ENCODE data around the gene LRRC3C. TPM values are rescaled to one million over a fixed set of nuclear protein-coding genes. Genes with fewer than 3 reads are reported as not detected.

LRRC3C gene
- total and polyA plus RNA-seq, 4 donors: not detected

DNA sequence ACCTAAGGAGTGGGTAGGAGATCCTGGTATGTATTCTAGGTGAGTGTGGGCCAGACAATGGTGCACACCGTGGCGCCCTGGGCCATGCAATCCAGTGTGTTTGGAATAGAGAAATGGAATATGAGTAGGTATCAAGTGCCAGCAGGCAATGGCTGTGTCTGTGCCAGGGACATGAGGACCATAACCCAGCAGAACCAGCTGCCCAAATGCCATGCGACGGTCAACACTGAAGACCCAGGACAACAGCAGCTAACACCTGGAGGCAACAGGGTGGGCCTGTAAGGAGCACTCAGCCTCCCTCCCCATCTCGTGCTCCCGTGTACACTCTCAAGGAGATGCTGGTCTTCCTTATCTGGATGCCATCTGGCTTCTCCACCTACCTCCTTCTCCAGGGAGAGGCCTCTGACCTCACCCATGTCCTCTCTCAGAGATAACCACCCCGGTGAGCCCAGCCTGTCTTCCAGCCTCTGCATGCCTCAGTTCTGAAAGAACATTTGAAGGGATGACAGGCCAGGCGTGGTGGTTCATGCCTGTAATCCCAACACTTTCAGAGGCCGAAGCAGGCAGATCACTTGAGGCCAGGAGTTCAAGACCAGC is 8.3 kb upstream of the LRRC3C start:
- WGBS, 2 donors: 96 to 97% methylated on average over 9 of the region's 9 CpGs

DNA sequence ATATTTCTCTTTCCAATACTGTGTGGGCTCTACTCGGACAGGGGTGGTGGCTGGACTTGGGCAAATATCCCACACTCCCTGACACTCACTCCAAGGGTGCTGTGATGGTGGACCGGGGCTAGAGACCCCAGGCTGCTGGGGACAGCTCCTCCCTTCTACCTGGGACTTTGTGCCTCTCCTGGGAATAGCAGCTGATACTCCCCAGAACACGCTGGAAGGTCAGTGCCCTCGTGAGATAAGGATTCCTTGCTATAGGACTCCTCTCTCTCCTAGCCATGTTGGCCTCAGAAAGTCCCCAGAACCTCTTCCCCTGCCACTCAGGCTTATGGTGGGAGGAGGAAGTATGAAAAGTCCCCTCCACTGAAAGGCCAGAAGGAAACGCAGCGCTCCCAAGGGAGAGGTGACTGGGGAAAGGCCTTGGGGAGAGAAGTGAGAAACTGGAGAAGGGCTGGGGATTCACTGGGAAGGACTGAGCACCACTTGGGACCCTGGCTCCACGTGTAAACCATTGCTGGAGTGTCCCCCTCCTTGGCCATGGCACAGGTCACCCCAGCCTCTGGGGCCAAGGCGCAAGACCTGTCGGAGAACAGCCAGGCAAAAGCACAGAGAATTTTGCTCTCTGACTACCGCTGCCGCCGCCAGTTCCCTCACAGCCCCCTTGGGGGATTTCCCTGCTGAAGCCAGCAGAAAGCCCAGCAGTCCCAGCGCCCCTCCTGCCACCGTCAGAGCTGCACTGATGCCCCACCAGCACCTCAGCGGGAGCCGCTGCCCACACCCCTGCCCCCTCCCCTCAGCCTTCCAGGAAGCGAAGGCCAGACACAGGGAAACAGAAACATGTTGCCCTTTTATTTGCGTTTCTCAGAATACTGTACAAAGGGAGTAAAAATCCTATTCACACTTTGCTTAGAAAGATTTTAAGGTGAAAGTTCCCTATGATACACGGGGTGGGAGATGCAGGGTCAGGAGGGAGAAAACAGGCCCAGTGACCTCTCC is 7.0 kb upstream of the LRRC3C start:
- Histone ChIP-seq H3K27me3 (ENCODE audit: control insufficient read depth in 3 of 3, insufficient read depth in 3 of 3, low read length in 2 of 3) (no peaks in the 10 kb centered on the region), H3K9ac (ENCODE audit: insufficient read depth in 1 of 2, low read length in 2 of 2) (no peak overlapping the region), H3K9me3 (ENCODE audit: control insufficient read depth in 4 of 4, insufficient read depth in 3 of 4, low read length in 3 of 4) (no peaks in the 10 kb centered on the region), H3K4me3 (no peak overlapping the region), H3K36me3 (ENCODE audit: control insufficient read depth in 4 of 4, insufficient read depth in 4 of 4, low read length in 4 of 4) (peaks cover 12 to 37% (median 23%) of the 10 kb centered on the region in 4 donors), H3K27ac (ENCODE audit: low read depth in 1 of 2, low read length in 1 of 2) (no peak overlapping the region), H3K4me1 (ENCODE audit: control insufficient read depth in 5 of 5, insufficient read depth in 5 of 5, low read length in 5 of 5) (peaks cover 0 to 10% (median 5%) of the 10 kb centered on the region in 5 donors)
- DNase-seq (no peak), ATAC-seq (ENCODE audit: insufficient read depth, low FRiP score) (no peak)
- WGBS, 2 donors: 70 to 81% methylated on average over 19 of the region's 19 CpGs
- TF ChIP-seq CTCF (IDR thresholded peaks at IDR 0.05; ENCODE audit: control extremely low read depth, extremely low read depth): no peak

More for the DNA sequence above, 8.3 kb upstream of the LRRC3C start:
- Histone ChIP-seq H3K4me1 (ENCODE audit: control insufficient read depth in 5 of 5, insufficient read depth in 5 of 5, low read length in 5 of 5) (peaks cover 0 to 2% (median 0%) of the 10 kb centered on the region in 5 donors), H3K36me3 (ENCODE audit: control insufficient read depth in 4 of 4, insufficient read depth in 4 of 4, low read length in 4 of 4) (peaks cover 12 to 31% (median 23%) of the 10 kb centered on the region in 4 donors), H3K9ac (ENCODE audit: insufficient read depth in 1 of 2, low read length in 2 of 2) (no peak overlapping the region), H3K27ac (ENCODE audit: low read depth in 1 of 2, low read length in 1 of 2) (no peak overlapping the region), H3K27me3 (ENCODE audit: control insufficient read depth in 3 of 3, insufficient read depth in 3 of 3, low read length in 2 of 3) (no peaks in the 10 kb centered on the region), H3K9me3 (ENCODE audit: control insufficient read depth in 4 of 4, insufficient read depth in 3 of 4, low read length in 3 of 4) (no peaks in the 10 kb centered on the region), H3K4me3 (no peak overlapping the region)
- no peak for ATAC-seq (ENCODE audit: insufficient read depth, low FRiP score)
- no peak for DNase-seq
- no peak for TF ChIP-seq CTCF (IDR thresholded peaks at IDR 0.05; ENCODE audit: control extremely low read depth, extremely low read depth)

DNA sequence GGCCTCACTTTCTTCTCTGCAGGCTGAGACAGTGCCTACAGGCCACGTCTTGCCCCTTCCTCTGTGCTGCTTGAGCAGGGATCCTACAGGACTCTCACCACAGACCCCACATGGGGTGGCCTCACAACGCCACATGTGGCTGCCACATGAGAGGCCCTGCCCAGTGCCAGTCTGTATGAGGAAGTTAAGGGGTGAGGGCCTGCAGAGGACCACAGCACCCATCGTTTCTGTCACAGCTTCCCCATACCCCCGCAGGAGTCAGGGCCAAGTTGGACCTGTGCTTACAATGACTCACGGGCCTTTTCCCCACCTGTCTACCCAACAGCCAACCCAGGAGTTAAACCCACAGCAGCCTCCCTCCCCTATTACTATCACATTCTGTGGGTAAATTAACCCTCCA is 6.2 kb upstream of the LRRC3C start:
- ATAC-seq (ENCODE audit: insufficient read depth, low FRiP score) (no peak), DNase-seq (no peak)
- WGBS, 2 donors: 36 to 59% methylated on average over 5 of the region's 5 CpGs
- H3K36me3 ChIP-seq (ENCODE audit: control insufficient read depth in 4 of 4, insufficient read depth in 4 of 4, low read length in 4 of 4): peaks cover 12 to 37% (median 23%) of the 10 kb centered on the region in 4 donors
- H3K27ac ChIP-seq (ENCODE audit: low read depth in 1 of 2, low read length in 1 of 2): no peak overlapping the region
- no peaks in the 10 kb centered on the region for H3K27me3 ChIP-seq (ENCODE audit: control insufficient read depth in 3 of 3, insufficient read depth in 3 of 3, low read length in 2 of 3)
- H3K4me3 ChIP-seq: no peak overlapping the region
- no peak for TF ChIP-seq CTCF (IDR thresholded peaks at IDR 0.05; ENCODE audit: control extremely low read depth, extremely low read depth)
- no peaks in the 10 kb centered on the region for H3K9me3 ChIP-seq (ENCODE audit: control insufficient read depth in 4 of 4, insufficient read depth in 3 of 4, low read length in 3 of 4)
- H3K4me1 ChIP-seq (ENCODE audit: control insufficient read depth in 5 of 5, insufficient read depth in 5 of 5, low read length in 5 of 5): peaks cover 0 to 18% (median 6%) of the 10 kb centered on the region in 5 donors
- no peak overlapping the region for H3K9ac ChIP-seq (ENCODE audit: insufficient read depth in 1 of 2, low read length in 2 of 2)

All from lung (tissue), 12 donors.